Lower leg skin (tissue), 3 donors: ENCODE data around the gene EPHA5.

Experiments
- POLR2A ChIP-seq, 2 donors: fragments of 450-650 bp; IDR thresholded peaks; one replicate each; pipeline ENCODE4 v1.6.1; 2016 to 2017; ENCODE audit warnings: antibody characterized with exemption in 2 of 2, mild to moderate bottlenecking in 1 of 2, moderate library complexity in 1 of 2
- TF ChIP-seq, protein P1 (sequence below), 3 donors: fragments of 450-650 bp; IDR thresholded peaks; one replicate each; pipeline ENCODE4 v1.5.1; 2016; ENCODE audit warnings: antibody characterized with exemption in 3 of 3, mild to moderate bottlenecking in 3 of 3, moderate library complexity in 2 of 3

DNA sequence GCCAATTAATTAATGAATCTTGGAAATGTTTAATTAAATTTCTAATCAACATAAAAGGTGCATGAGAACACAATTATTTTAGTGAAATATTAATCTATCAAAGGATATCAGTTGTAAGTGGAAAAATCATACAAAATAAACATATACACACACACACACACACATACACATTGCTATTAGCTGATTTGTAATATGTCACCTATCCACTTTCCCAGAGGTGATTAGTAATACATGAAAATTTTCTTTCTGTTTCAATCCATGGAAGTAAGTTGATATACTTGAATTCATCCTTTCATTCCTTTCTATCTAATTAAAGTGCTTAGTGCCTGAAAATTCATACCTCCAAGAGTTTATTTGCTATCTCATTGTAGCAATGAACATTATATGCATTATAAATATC is 213.7 kb downstream of the EPHA5 start:
- TF ChIP-seq, protein P1, sequence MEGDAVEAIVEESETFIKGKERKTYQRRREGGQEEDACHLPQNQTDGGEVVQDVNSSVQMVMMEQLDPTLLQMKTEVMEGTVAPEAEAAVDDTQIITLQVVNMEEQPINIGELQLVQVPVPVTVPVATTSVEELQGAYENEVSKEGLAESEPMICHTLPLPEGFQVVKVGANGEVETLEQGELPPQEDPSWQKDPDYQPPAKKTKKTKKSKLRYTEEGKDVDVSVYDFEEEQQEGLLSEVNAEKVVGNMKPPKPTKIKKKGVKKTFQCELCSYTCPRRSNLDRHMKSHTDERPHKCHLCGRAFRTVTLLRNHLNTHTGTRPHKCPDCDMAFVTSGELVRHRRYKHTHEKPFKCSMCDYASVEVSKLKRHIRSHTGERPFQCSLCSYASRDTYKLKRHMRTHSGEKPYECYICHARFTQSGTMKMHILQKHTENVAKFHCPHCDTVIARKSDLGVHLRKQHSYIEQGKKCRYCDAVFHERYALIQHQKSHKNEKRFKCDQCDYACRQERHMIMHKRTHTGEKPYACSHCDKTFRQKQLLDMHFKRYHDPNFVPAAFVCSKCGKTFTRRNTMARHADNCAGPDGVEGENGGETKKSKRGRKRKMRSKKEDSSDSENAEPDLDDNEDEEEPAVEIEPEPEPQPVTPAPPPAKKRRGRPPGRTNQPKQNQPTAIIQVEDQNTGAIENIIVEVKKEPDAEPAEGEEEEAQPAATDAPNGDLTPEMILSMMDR (IDR thresholded peaks at IDR 0.05): no peak
- TF ChIP-seq POLR2A (IDR thresholded peaks at IDR 0.05): no peak
